Loucy (cell line): ENCODE data around the gene CECR2.

Experiments
- H2AFZ ChIP-seq: fragments of 200-600 bp; sonication (generic); 2 replicates; pipeline ENCODE4 v1.6.0; 2016; ENCODE audit warnings: antibody characterized with exemption, mild to moderate bottlenecking, low read length, moderate library complexity
- H3F3A ChIP-seq: fragments of 200-600 bp; 2 replicates; pipeline ENCODE4 v1.6.0; 2016; ENCODE audit warnings: antibody characterized with exemption, low read depth, mild to moderate bottlenecking
- H3K27me3 ChIP-seq: fragments of 200-600 bp; sonication (generic); 2 replicates; pipeline ENCODE4 v1.6.1; 2014; ENCODE audit warnings: low read length, mild to moderate bottlenecking; ENCODE audit not compliant: insufficient read depth, poor library complexity, severe bottlenecking
- H3K36me3 ChIP-seq: fragments of 200-600 bp; sonication (generic); 2 replicates; pipeline ENCODE4 v1.6.1; 2016; ENCODE audit warnings: low read length; ENCODE audit not compliant: insufficient read depth
- H3K4me1 ChIP-seq: fragments of 200-600 bp; sonication (generic); 2 replicates; pipeline ENCODE4 v1.5.1; 2014; ENCODE audit warnings: low read length, mild to moderate bottlenecking; ENCODE audit not compliant: insufficient read depth, poor library complexity, severe bottlenecking
- H3K4me2 ChIP-seq: fragments of 200-600 bp; sonication (generic); 2 replicates; pipeline ENCODE4 v1.6.0; 2014; ENCODE audit warnings: antibody characterized with exemption, low read length, low read depth, mild to moderate bottlenecking; ENCODE audit not compliant: poor library complexity, severe bottlenecking
- H3K4me3 ChIP-seq: fragments of 200-600 bp; sonication (generic); 2 replicates; pipeline ENCODE4 v1.5.1; 2014; ENCODE audit warnings: low read length, mild to moderate bottlenecking, mixed read lengths; ENCODE audit not compliant: poor library complexity, severe bottlenecking
- H3K79me2 ChIP-seq: fragments of 200-600 bp; sonication (generic); 2 replicates; pipeline ENCODE4 v1.6.1; 2014; ENCODE audit warnings: low read length; ENCODE audit not compliant: insufficient read depth
- H3K9ac ChIP-seq: fragments of 200-600 bp; sonication (generic); 2 replicates; pipeline ENCODE4 v1.6.0; 2014; ENCODE audit warnings: mild to moderate bottlenecking, low read depth, low read length, moderate library complexity; ENCODE audit not compliant: poor library complexity, severe bottlenecking
- H3K9me2 ChIP-seq: fragments of 200-600 bp; sonication (generic); replicated peaks from 2 replicates; pipeline ENCODE4 v1.6.1; 2016; ENCODE audit warnings: low read depth, low read length, mixed read lengths
- H3K9me3 ChIP-seq: fragments of 200-600 bp; sonication (generic); 2 replicates; pipeline ENCODE4 v1.6.1; 2014; ENCODE audit warnings: mild to moderate bottlenecking, antibody characterized with exemption, low read length, low read depth; ENCODE audit not compliant: insufficient read depth
- H4K20me1 ChIP-seq: fragments of 200-600 bp; sonication (generic); 2 replicates; pipeline ENCODE4 v1.6.0; 2014; ENCODE audit warnings: antibody characterized with exemption, low read length, mild to moderate bottlenecking; ENCODE audit not compliant: insufficient read depth, poor library complexity, severe bottlenecking
- EZH2phosphoT487 ChIP-seq: fragments of 200-600 bp; IDR thresholded peaks from 2 replicates; pipeline ENCODE4 v1.6.1; 2018; ENCODE audit warnings: antibody characterized with exemption, mild to moderate bottlenecking, moderate library complexity, borderline replicate concordance
- TF ChIP-seq, protein P1 (sequence below): fragments of 200-600 bp; sonication (generic); conservative IDR thresholded peaks from 2 replicates; pipeline ENCODE4 v1.5.1; 2014; ENCODE audit warnings: mild to moderate bottlenecking, antibody characterized with exemption, low read length

CECR2 gene

DNA sequence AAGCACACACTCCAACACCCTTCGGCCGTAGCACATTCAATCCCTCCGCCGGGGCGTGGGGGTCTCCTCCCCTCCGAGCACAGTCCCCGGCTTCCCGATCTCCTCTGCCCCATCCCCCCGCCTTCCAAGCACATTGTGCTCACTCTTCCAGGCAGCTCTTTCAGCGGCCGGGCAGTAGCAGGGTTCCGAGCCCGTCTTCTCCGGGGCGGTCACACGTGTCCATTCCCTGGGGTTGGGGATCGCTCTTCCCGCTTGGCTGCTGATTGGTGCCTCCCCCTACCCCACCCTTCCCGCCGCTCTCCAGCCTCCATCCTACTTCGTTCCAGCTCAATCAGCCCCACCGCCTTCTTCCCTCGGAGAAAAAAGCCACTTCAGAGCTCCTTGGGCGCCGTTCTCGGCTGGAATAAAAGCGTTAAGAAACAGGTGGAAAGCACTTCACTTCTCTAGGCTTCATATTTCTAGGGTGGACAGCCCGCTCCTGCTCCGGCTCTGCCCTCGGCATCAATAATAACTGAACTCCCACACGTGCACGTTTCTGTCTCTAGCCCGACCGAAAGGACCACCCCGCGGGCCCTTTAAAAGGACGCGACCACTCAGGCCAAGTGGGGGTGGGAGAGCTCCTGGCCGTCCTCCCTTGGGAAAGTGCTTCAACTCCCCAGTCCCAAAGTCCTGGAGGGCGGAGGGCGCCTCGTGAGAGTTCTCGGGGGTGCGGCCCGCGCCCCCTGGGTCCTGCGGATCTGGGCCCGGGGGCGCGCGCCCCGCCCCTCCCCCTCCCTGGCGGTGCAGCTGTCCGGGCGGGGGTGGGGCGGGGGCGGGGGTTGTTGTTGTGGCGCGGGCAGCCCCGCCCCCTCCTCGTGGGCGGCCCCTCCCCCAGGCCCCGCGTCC, 464 bp upstream of the CECR2 start:
- Histone ChIP-seq H3K9me2 (no peaks in the 10 kb centered on the region), H3K36me3 (no peaks in the 10 kb centered on the region), H2AFZ (peak overlapping the region; percentile 89), H3K9ac (peak overlapping the region; percentile 58), H3K4me1 (peaks cover 19% of the 10 kb centered on the region), H3K4me2 (peak overlapping the region; percentile 95), H3K4me3 (peak overlapping the region; percentile 75), H4K20me1 (no peaks in the 10 kb centered on the region), H3K79me2 (no peaks in the 10 kb centered on the region), H3K9me3 (no peaks in the 10 kb centered on the region), H3K27me3 (no peaks in the 10 kb centered on the region), H3F3A (no peaks in the 10 kb centered on the region)
- TF ChIP-seq, protein P1, sequence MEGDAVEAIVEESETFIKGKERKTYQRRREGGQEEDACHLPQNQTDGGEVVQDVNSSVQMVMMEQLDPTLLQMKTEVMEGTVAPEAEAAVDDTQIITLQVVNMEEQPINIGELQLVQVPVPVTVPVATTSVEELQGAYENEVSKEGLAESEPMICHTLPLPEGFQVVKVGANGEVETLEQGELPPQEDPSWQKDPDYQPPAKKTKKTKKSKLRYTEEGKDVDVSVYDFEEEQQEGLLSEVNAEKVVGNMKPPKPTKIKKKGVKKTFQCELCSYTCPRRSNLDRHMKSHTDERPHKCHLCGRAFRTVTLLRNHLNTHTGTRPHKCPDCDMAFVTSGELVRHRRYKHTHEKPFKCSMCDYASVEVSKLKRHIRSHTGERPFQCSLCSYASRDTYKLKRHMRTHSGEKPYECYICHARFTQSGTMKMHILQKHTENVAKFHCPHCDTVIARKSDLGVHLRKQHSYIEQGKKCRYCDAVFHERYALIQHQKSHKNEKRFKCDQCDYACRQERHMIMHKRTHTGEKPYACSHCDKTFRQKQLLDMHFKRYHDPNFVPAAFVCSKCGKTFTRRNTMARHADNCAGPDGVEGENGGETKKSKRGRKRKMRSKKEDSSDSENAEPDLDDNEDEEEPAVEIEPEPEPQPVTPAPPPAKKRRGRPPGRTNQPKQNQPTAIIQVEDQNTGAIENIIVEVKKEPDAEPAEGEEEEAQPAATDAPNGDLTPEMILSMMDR: no peak
- TF ChIP-seq EZH2phosphoT487: no peak

DNA sequence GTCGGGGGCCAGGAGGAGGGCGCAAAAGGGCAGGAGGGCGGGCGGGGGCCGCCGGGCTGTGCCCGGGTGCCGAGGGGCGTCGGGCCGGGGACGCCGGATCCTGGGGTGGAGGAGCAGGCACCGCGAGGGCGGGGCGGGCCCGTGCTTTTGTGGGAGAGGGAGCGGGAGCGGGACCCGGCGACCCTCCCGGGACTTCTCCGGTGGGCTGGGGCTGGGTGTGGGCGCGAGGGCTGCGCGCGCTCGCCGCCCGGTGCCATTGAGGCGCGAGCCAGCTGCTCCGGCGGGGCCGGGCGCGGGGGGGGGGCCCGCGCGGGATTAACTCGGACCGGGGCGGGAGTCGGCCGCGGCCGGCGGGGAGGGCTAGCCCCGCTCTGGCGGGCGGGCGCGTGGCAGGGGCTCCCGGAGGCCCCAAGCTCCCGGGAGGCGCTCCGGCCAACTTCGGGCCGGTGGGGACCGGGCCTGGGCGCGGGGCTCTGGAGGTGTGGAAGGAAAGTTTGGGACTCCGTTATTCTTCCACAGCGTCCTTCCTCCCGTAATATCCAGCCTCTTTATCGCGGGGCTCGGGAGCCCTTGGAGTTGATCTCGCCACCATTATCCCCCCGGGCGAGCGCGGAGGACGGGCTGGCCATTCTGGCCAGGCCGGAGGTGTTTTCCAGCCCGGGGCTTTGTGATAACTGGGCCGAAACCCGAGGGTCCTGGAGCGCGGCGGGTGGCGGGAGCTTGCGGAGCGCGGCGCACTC, 936 bp downstream of the CECR2 start:
- Histone ChIP-seq H3K4me1 (peaks cover 19% of the 10 kb centered on the region), H3K4me3 (peak overlapping the region; percentile 75), H3K4me2 (peak overlapping the region; percentile 59), H3K9me2 (no peaks in the 10 kb centered on the region), H3K9ac (no peak overlapping the region), H3K79me2 (no peaks in the 10 kb centered on the region), H3K36me3 (no peaks in the 10 kb centered on the region), H3K9me3 (no peaks in the 10 kb centered on the region), H4K20me1 (no peaks in the 10 kb centered on the region), H3K27me3 (no peaks in the 10 kb centered on the region), H3F3A (no peaks in the 10 kb centered on the region), H2AFZ (peak overlapping the region; percentile 55; the same call in 1 of the 2 replicates)
- TF ChIP-seq, protein P1: no peak
- no peak for TF ChIP-seq EZH2phosphoT487

DNA sequence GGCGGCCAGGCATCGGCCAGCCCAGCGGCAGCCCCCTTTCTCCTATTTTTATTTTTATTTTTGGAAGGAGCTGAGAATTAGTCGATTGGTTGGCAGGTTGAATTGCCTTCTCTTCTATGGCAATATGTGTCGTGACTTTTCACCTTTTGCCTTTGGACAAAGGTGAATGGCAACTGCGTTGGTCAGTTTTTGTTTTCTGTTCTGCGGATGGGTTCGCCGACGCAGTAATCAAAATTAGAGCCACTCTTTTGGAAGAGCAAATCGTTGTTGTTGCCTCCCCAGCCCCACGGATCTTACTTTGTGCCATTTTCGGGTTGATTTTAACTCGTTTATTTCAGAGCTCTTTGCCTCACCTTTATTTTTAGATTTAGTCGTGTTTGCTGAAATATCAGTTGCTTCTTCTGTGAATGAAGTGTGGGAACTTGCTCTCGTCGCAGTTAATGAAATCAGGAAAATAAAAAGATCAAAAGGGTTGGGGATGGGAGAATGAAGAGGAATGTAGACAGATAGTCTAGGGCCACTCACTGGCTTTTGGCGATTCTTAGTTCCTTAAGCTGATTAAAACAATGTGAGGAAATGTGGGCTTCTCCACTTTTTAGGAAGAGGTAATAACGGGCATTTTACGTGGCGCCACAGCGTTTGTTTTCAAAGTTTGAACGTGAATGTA, 1.6 kb downstream of the CECR2 start:
- TF ChIP-seq, protein P1: no peak
- no peak for TF ChIP-seq EZH2phosphoT487
- H2AFZ ChIP-seq: no peak overlapping the region
- no peaks in the 10 kb centered on the region for H3K36me3 ChIP-seq
- peaks cover 19% of the 10 kb centered on the region for H3K4me1 ChIP-seq
- H3K9me3 ChIP-seq: no peaks in the 10 kb centered on the region
- H3K27me3 ChIP-seq: no peaks in the 10 kb centered on the region
- no peak overlapping the region for H3K4me3 ChIP-seq
- no peaks in the 10 kb centered on the region for H3K79me2 ChIP-seq
- H3F3A ChIP-seq: no peaks in the 10 kb centered on the region
- H3K9me2 ChIP-seq: no peaks in the 10 kb centered on the region
- H4K20me1 ChIP-seq: no peaks in the 10 kb centered on the region
- H3K4me2 ChIP-seq: no peak overlapping the region
- H3K9ac ChIP-seq: no peak overlapping the region
